DMS 273 (cell line): Measurements from ENCODE around the gene ZFAND3.
A peak's percentile ranks its signal among the peaks of the same experiment; 100 is the strongest.

ENCODE experiments used
- DNase-seq: peaks from one replicate; lab custom pipeline; 2025; ENCODE audit not compliant: unreplicated experiment; lab: John Stamatoyannopoulos, UW

ZFAND3 gene

DNA sequence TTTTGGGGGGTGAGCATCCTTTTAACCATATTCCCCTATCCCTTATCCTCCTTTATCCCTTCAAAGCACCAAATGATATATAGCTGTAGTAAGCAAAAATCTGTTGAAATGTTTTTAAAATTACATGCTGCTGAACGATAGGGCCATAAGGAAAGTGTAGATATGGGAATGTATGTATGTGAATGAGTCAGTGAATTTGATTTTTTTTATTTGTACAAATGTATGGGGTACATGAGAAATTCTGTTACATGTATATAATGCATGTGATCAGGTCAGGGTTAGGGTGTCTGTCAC, 327.2 kb downstream of the ZFAND3 start:
- DNase-seq = no peak

DNA sequence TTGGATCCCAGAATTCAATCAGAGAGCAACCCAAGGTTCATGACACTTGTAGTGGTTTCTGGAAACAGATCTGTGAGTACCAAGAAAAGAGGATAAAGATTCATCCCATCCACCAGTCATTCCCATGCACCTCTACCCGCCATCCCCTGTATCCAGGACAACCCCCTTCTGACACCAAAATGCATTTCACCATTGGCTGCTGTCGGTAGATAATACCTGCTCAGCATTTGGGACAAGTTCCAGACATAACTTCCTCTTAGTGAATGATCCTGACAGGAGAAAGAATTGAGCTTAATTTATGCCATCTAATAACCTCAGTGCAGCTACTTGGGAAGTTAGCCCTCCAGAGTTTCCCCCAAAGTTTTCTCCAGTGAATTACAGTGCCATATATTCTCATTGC, 329.1 kb downstream of the ZFAND3 start:
- DNase-seq = no peak

DNA sequence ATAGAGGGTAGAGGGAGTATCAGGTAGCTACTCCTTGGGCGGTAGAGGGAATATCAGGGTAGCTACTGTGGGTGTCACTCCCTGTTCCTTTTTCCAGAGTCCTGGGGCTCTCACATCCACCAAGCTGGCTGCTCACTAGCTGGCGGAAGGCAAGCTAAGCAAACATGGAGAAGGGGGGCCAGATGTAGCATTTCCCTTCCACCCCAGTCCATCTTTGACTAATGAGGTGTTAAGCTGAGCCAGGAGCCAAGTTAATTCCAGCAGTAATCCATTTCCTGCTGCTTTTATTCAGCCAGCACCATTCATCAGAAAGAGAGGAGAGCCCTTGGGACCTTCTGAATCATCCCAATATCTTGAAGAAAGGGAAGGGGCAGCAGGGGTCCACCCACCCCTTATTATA, 330.0 kb downstream of the ZFAND3 start:
- no peak for DNase-seq

DNA sequence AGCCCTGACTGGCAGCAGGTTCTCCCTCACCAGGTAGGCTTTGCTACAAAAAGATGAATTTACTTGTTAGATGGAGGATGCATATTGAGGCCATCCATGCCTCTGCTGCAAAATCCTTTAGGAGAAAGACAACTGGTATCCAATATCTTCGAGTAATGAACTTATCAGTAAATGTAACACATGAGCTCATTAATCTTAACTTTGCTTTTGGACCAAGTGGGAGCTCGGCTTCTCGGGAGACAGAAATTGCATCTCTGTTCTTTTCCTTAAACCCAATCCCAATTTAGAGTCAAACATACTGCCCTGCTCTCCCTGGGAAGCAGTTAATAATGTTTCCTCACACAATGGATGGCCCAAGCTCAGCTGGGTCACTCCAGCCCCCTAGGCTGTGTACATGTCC, 330.5 kb downstream of the ZFAND3 start:
- no peak for DNase-seq

DNA sequence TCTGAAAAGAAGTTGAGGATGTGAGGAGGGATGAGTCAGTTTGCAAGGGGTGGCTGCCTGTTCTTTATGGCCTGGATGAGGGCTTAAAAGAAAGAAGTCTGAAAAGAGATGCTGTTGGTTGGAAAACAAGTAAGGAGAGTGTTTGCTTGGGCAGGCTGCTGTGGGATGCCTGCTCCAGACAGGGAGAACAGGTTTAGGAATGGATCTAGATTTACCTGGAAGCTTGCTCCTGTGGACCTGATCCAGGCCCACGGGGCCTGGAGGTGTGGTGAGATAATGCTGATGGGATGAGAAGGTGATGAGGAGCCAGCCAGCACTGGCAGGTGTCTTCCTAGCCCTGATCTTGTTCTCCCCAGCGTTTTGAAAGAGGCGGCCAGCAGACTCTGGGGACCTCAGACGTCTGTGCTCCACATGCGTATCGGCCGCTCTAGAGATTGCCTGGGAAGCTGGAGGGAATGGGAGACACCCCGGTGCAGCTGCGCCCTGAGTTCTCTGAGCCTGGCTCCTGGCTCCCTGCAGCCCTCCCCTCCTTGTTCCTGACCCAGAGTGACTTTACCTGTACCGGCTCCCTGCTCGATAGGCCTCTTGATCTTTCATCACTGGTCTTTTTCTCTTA, 331.3 kb downstream of the ZFAND3 start:
- no peak for DNase-seq

DNA sequence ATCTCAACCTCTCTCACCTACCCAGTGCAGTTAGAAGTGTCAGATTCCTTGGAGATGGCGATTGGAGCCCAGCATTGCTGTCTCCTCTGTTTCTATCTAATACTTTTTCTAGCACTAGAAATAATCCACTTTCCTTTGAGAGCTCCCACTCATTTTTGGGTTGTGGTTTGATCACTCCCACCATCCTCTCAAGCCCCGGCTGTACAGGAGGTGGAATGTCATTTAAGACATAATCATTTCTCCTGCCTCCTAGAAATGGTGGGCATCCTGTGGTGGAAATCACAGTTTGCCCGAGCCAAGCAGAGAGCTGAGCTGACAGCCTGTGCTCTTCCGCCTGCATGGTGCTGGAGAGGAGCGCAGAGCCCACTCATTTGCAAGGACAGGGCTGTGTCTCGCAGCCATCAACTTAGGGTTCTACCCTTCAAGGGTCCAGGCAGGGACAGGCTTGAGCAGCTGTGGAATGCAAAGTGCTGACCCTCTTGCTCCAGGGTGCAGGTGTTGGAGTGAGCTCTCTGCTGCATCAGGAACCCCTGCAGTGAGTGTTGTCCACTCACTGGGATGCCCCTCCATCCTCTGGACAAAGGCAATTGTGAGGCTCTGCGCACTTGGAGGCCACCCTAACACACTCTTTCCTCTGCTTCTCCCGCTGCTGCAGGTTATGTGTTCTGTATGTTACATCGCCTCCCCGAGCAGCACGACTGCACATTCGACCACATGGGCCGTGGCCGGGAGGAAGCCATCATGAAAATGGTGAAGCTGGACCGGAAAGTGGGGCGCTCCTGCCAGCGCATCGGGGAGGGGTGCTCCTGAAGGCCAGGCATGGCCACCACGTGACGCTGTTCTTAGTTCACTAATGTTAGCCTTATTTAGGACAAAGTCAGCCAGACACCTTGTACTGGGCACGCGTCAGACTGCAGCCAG, 332.3 kb downstream of the ZFAND3 start:
- DNase-seq = no peak

DNA sequence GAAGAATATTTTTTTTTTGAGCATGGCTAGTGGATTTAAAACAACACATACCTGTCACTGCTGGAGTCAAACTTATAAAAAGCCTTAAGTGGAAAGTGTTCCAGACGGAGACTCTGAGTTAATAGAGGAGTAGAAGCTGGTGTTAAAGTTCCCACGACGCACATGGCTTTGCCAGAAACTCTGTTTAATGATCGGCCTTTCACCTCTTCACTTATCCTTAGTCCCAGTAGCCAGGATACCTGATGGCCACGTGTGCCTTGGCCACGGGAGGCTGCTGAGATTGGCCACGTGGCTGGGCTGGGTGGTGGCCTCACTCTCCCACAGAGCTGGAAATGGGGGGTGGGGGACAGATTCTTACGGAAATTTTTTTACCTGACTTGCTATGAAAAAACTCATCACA, 333.1 kb downstream of the ZFAND3 start:
- no peak for DNase-seq

DNA sequence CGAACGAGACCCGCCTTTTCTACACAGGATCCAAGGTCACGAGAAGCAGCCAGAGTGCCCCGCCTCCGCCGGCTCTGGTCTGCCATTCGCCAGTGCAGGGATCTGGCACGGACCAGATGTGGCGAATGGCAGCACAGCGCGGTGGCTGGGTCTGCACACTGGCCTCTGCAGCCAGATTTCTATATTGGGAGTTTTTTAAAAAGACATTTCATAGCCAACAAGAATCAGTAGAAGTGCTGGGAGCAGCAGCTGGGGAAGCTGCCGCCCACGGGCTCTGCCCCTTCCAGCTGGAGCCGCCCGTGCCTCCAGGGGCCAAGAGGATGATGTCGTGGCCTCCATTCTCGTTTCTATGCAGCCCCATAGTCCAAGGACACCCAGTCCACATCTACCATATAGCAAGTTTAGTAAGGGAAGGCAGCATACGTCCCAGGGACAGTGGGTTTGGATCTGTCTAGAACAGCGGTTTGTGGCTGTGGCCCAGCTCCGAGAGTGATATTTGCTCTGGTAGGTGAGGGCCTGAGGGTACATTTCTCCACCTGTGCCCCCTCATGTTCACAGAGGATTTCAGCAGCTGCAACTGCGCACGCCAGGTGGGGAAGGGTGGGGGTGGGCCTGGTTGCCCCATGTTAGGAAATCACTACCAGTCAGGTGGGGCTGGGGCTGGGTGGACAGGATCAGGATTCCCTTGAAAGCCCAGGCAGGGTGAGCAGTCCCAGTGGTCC, 333.7 kb downstream of the ZFAND3 start:
- DNase-seq = peak; percentile 23

DNA sequence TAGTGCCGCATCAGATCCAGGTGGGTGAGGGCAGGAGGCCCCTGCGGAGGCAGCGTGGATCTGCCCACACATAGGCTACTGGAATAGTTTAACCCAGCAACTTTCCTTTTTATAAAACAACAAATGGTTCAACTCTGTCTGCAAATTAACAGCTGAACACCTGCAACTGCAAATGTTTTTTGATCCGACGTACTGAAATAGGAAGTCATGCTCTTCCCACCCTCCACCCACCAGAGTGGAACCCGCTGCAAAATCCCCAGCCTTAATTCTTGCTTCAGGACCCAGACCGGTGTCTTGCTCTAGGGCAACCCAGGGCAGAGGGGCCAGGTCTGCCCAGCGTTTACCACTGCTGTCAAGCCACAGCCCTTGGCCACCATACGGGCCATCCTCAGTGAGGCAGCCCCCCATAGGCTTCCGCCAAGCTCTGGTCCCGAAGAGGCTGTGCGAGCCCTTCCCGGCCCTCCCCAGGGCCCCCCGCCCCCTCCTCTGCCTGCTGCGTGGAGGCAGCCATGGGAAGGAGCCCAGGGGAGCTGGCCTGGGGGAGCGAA, 334.3 kb downstream of the ZFAND3 start:
- no peak for DNase-seq

DNA sequence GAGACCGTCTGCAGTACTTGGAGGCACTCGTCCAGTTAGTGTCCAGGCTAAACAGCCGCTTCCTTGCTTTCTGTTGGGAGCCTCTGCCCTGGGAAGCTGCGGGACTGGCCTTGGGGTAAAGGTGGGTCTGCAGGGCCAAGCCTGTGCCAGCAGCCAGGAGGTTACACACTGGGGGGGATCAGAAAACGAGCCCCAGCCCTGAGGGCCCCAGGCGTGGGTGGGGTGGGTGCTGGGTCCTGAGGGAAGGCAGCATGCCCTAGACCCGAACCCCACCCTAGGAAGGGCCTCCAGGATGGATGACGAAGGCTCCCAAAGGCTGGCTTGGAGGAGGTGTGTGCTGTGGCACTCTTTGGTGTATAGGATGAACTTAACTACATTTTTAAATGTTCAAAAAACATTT, 335.2 kb downstream of the ZFAND3 start:
- DNase-seq = no peak

DNA sequence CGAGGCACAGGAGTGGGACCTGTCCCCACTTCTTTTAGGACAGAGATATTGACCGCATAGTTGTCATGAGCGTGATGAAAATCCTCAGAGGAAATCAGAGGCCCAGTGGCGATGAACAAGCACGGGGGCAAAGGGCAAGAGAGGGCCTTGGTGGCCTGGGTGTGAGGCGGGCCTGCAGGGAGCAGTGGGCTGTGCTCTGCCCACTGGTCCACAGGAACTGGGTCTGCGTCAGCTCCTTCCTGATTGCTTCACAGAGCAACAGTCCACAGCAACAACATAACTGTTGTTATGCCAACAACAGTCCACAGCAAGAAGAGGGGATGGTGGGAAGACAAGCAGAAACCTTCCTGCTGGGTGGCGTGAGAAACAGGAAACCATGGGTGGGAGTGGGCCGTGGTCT, 335.6 kb downstream of the ZFAND3 start:
- DNase-seq = no peak

DNA sequence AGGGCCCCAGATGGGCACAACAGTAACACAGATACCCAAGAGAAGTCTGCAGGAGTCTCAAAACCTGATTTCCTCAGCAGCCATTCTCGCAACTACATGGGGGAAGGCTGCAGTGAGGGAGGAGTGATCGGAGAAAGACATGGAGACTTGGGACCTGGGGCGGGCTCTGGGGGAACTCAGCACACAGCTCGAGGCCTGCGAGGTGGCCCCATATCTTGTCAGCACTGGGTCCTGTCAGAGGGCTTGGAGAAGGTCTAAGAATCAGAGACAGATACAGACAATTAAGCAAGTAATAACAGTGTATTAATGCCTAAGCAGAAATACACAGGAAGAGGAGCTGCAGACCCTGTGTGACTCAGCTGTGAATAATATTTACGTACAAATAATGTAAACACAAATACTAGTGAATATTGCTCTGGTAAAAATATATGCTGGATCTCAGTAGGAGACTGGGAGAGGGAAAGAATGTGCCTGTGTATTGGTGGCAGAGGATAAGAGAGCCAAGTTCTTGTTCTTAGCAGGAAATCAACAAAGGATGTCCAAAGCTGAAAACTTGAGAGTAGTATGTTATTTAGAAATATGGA, 336.2 kb downstream of the ZFAND3 start:
- no peak for DNase-seq

DNA sequence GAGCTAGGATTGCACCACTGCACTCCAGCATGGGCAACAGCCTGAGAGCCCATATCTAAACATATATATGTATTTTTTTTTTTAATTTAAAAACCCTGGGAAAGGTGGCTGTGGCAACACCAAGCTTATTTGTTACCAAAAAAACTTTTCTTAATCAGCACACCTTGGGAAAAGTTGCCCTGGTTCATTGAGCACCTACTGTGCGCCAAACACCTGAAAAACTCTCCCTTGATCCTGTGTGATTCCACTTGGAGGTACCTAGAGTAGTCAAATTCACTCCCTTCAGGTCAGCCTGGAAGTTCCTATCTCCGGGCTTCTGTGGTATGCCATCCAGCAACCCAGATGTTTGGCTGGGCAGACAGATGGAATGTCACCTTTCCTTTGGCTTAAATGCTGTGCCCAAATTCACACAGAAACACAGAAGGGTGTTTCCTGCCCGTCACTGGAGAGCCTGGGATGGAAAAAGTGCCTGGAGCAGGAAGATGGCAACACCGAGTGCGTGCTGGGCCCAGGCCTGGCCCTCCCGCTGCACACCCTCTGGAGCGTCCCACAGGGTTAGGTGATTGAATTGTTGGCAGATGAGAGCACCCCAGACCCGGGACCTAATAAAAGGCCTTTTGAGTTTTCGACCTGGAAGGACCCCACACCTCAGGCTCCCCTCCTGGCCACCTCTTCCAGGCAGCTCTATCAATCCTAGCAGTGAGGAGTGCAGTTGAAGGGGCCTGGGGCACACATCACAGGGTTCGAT, 337.5 kb downstream of the ZFAND3 start:
- DNase-seq = no peak

DNA sequence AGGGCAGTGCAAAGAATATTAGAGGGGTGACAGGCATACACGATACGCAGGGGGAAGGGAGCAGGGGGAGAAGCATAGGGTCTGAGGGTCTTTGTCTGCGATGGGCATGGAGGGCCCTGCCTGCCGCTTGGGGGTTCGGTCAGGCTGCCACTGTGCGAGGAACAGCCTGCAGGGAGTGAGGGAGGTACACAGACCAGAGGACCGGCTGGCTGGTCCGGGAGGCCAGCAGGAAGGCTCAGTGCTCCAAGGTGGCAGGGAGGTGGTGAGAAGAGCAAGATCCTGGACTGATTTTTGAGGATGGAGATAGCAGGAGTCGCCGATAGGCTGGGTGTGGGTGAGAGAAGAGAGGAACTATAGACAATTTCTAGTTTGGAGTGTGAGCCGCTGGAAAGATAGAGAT, 338.4 kb downstream of the ZFAND3 start:
- no peak for DNase-seq

DNA sequence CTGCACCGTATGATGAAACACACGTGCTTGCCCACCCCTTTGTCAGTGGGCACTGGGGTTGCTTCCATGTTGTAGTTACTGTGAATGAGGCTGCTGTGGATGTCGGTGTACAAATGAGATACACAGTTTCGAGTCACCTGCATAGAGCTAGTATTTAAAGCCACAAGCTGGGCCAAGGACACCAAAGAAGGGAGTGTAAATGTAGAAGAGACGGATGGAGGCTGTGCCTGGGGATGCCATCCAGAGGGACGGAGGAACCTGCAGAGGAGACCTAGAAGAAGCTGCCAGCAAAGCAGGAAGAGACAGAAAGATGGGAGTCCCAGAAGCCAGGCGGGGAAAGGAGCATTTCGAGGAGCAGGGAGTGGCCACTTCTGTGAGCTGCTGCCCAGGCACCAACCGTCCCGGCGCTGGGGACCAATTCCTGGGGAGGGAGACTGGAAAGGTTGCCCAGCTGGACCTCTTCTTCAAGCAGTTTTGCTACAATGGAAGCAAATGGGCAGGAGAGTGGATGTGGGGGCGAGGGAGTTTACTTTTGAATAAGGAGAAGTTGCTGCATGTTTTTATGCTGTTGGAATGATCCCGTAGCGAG, 339.3 kb downstream of the ZFAND3 start:
- DNase-seq = no peak

DNA sequence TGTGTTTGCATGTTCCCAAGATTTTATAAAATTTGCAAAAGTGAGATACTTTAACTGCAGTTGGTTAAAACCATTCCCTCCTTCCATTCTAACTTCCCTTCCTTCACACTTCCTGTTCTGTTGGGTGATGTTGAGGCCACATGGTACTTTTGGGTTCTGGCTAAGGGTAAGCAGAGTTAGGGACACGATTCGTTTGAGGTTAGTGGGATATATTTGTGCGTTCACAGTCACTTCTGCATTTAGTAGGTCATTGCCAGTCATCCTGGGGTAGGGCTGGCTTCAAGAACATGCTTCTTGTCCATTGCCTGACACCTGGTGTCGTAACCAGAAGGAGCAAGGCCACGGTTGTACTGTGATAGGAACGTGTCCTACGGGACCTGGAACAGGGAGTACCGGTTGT, 340.1 kb downstream of the ZFAND3 start:
- DNase-seq = no peak

DNA sequence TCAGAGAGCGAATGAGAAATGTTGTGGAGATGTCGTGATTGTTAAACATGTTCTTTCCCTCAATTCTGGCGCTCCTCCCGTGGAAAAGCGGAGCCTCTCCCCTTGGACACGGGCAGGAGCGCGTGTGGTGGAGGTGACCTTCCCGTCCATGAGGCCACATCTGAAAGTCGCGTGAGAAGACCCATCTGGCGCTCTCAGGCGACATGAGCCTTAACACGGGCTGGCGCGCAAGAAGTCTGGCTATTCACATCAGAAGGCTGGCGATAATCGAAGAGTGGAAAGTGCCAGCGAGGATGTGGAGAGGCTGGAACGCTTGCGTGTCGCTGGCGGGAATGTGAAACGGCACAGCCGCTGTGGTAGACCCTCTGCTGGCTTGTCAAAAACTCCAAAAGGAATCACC, 341.3 kb downstream of the ZFAND3 start:
- no peak for DNase-seq

DNA sequence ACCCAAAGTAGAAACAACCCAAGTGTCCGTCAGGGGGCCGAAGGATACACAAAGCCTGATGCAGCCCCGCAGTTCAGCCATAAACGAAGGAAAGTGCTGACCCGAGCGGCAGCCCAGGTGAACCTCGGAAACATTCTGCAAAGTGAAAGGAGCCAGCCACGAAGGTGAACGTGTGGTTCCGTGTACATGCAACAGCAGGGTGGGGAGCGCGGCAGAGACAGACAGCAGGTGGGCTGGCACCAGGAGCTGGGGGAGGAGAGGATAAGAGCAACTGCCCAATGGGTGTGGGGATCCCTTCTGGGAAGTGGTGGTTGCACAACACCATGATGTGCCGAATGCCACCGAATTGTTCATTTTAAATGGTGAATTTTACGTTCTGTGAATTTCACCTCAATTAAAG, 341.8 kb downstream of the ZFAND3 start:
- DNase-seq = no peak

DNA sequence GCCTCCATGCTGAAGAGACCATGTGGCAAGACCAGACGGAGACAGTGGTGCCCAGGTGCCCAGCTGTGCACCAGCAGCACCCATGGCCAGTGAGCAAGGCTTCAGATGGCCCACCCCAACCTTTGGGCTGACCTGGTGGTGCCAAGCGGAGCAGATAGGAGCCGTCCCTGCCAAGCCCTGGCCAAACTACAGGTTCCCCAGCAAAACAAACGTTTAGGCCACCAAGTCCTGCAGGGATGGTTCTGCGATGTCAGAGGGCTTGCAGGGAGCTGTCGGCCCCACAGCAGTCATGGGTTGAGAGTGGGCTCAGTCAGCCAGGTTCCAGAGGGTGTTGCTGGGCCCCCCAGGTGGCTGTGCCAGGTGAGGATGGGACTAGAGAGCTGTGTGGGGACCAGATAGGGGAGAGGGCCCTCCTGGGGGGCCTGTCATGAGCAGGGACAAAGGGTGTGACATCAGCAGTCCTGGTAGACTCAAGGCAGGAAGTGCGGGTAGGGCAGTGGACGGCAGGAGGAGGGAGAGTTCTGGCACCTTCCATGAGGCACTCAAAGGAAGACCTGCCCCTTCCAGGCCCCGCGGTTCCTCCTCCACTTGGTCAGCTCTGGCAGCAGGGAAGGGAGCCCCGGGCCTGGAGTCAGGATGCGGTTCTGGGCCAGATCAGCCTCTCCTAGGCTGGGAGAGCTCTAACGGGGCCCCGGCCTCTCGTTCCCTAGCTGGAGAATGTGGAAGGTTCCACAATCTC, 342.4 kb downstream of the ZFAND3 start:
- no peak for DNase-seq
